ENCODE measurements around the gene FYB1.

DNA sequence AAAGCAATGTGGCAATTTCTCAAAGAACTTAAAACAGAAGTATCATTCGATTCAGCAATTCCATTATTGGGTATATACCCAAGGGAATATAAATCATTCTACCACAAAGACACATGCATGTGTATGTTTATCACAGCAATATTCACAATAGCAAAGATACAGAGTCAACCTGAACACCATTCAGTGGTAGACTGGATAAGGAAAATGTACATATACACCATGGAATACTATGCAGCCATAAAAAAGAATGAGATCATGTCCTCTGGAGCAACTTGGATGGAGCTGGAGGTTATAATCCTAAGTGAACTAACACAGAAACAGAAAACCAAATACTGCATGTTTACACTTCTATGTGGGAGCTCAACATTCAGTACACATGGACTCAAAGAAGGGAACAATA lies 21.4 kb upstream of the FYB1 start:
- TF ChIP-seq, protein P1, sequence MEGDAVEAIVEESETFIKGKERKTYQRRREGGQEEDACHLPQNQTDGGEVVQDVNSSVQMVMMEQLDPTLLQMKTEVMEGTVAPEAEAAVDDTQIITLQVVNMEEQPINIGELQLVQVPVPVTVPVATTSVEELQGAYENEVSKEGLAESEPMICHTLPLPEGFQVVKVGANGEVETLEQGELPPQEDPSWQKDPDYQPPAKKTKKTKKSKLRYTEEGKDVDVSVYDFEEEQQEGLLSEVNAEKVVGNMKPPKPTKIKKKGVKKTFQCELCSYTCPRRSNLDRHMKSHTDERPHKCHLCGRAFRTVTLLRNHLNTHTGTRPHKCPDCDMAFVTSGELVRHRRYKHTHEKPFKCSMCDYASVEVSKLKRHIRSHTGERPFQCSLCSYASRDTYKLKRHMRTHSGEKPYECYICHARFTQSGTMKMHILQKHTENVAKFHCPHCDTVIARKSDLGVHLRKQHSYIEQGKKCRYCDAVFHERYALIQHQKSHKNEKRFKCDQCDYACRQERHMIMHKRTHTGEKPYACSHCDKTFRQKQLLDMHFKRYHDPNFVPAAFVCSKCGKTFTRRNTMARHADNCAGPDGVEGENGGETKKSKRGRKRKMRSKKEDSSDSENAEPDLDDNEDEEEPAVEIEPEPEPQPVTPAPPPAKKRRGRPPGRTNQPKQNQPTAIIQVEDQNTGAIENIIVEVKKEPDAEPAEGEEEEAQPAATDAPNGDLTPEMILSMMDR (IDR thresholded peaks at IDR 0.05): no peak
- TF ChIP-seq POLR2A (IDR thresholded peaks at IDR 0.05): no peak

All from heart left ventricle (tissue), 13 donors.